ENCODE data around the gene FGF19. TPM values are rescaled to one million over a fixed set of nuclear protein-coding genes. Genes with fewer than 3 reads are reported as not detected.

FGF19 gene
- total RNA-seq, 1 experiment from 2014 or later: 7.4 TPM

- Histone ChIP-seq H3K9ac (ENCODE audit: extremely low read depth, insufficient read length, low read length) (no peak overlapping the region), H4K8ac (replicated peaks; ENCODE audit: insufficient read length, low read depth, low read length) (no peak overlapping the region), H2AK5ac (ENCODE audit: insufficient read length, low read length) (no peak overlapping the region), H2BK12ac (ENCODE audit: insufficient read length, low read depth, low read length) (no peak overlapping the region), H2BK5ac (ENCODE audit: insufficient read length, low read length) (no peak overlapping the region), H4K20me1 (ENCODE audit: control insufficient read depth, insufficient read depth, insufficient read length) (no peaks in the 10 kb centered on the region), H2BK15ac (ENCODE audit: low read depth, low read length) (no peak overlapping the region), H2BK20ac (ENCODE audit: low read depth, low read length, poor library complexity, severe bottlenecking) (no peak overlapping the region), H3K9me3 (ENCODE audit: control insufficient read depth, low read depth, low read length) (no peaks in the 10 kb centered on the region), H3K56ac (ENCODE audit: insufficient read length, low read depth, low read length) (no peak overlapping the region), H3T11ph (ENCODE audit: low read length) (no peak overlapping the region), H3K4ac (ENCODE audit: low read depth, low read length) (no peak overlapping the region), H4K91ac (ENCODE audit: insufficient read length, low read depth, low read length) (no peak overlapping the region), H2BK120ac (ENCODE audit: low read depth, low read length, poor library complexity, severe bottlenecking) (no peak overlapping the region), H3K27me3 (ENCODE audit: insufficient read depth, low read length) (no peaks in the 10 kb centered on the region), H3K18ac (ENCODE audit: insufficient read length, low read depth, low read length) (peak overlapping the region; percentile 15), H3K27ac (ENCODE audit: insufficient read length, low read depth, low read length) (no peak overlapping the region), H3K79me2 (ENCODE audit: insufficient read depth, low read length) (no peaks in the 10 kb centered on the region), H3K14ac (ENCODE audit: insufficient read depth, low read length) (peak overlapping the region; percentile 66), H3K4me2 (ENCODE audit: insufficient read depth, insufficient read length, low read length) (no peak overlapping the region), H3K79me1 (ENCODE audit: insufficient read depth, low read depth, low read length, poor library complexity, severe bottlenecking) (no peaks in the 10 kb centered on the region), H3K23me2 (ENCODE audit: insufficient read length, low read depth, low read length, poor library complexity, severe bottlenecking) (no peaks in the 10 kb centered on the region), H2AFZ (ENCODE audit: low read length) (no peak overlapping the region), H3K4me1 (ENCODE audit: insufficient read depth, low read length) (no peaks in the 10 kb centered on the region), H4K5ac (ENCODE audit: insufficient read length, low read depth, low read length) (no peak overlapping the region), H3K23ac (ENCODE audit: insufficient read length, low read depth, low read length) (no peak overlapping the region)
- Mint-ChIP-seq H3K27me3 (ENCODE audit: low read depth) (no peaks in the 10 kb centered on the region), H3K36me3 (ENCODE audit: insufficient read depth in 1 of 3, low read depth in 3 of 3) (peaks cover under 1 to 16% (median 14%) of the 10 kb centered on the region in 3 experiments; a peak in 6 of 7 replicates), H3K9me3 (no peaks in the 10 kb centered on the region), H3K4me3 (no peak overlapping the region; a peak in 2 of 5 replicates), H3K27ac (peak overlapping the region; percentile 70 to 81 (median 70); a peak in 5 of 7 replicates), H3K4me1 (peaks cover 42 to 47% of the 10 kb centered on the region in 2 experiments)
- TF ChIP-seq CTCF (conservative IDR thresholded peaks at IDR 0.05): no peak
- DNase-seq: peak; percentile 88
- WGBS (ENCODE audit: extremely low coverage, insufficient read length, low lambda C conversion rate): no CpG with 5 or more reads among the region's 27 CpGs
Observed at GRCh38 chr11:69657911-69658625, 45.8 kb downstream of the FGF19 start.
